GM12878 (cell line): ENCODE measurements around the gene ZNF385C. TPM values are rescaled to one million over a fixed set of nuclear protein-coding genes. Genes with fewer than 3 reads are reported as not detected.

ENCODE experiments used
- ATAC-seq: fragments of 200-7000 bp; cut with Tn5 transposase; 3 replicates; pipeline ENCODE4 v1.9.1; 2020; ENCODE audit warnings: mild to moderate bottlenecking, moderate library complexity
- BruUV-seq: library from RNA; stranded (reverse); fragments of 400-500 nt; replicated peaks from 2 replicates; lab custom pipeline; 2021; lab: Mats Ljungman, UMichigan
- CTCF ChIA-PET: fragments of 300-600 bp; sonication (Branson Sonifier 250); formaldehyde crosslinking; extraction: SDS; loops from one replicate; lab custom pipeline; 2021; ENCODE audit warnings: inconsistent platforms; lab: Yijun Ruan, JAX
- POLR2A ChIA-PET: fragments of 350-600 bp; formaldehyde crosslinking; extraction: SDS; loops from one replicate; lab custom pipeline; 2021; ENCODE audit warnings: inconsistent platforms; lab: Charles Lee
- RAD21 ChIA-PET: fragments of 300-600 bp; sonication (Branson Sonifier 250); formaldehyde crosslinking; loops from one replicate; lab custom pipeline; 2023; ENCODE audit warnings: antibody characterized with exemption; ENCODE audit not compliant: unreplicated experiment; lab: Charles Lee
- SMC1A ChIA-PET: fragments of 300-600 bp; sonication (Branson Sonifier 250); formaldehyde crosslinking; loops from one replicate; lab custom pipeline; 2023; ENCODE audit not compliant: unreplicated experiment, uncharacterized antibody; lab: Charles Lee
- DNase-seq: peaks from one replicate; pipeline ENCODE4 v3.0.0-alpha.2; 2011; ENCODE audit warnings: low read depth, low spot score
- FAIRE-seq: peaks from 3 replicates; lab custom pipeline; 2011; peaks lifted over from hg19 to GRCh38; lab: Jason Lieb, UNC
- H2AFZ ChIP-seq: 2 replicates; pipeline ENCODE4 v1.6.0; 2011; ENCODE audit warnings: low read depth, low read length, control low read depth; ENCODE audit not compliant: control insufficient read depth
- H3K27ac ChIP-seq: 2 replicates; pipeline ENCODE4 v1.5.1; 2011; ENCODE audit warnings: control low read depth; ENCODE audit not compliant: control insufficient read depth, insufficient read depth
- H3K27me3 ChIP-seq, 2 experiments: replicated peaks in 1 of 2; 2 replicates each; pipeline versions ENCODE4 v1.6.0 to v1.6.1; 2011; ENCODE audit warnings: low read length in 1 of 2; ENCODE audit not compliant: control insufficient read depth in 2 of 2, insufficient read depth in 2 of 2
- H3K36me3 ChIP-seq, 2 experiments: 2 replicates each; pipeline ENCODE4 v1.5.1; 2011; ENCODE audit warnings: low read length in 1 of 2; ENCODE audit not compliant: control insufficient read depth in 2 of 2, insufficient read depth in 2 of 2
- H3K4me1 ChIP-seq: 2 replicates; pipeline ENCODE4 v1.6.1; 2011; ENCODE audit warnings: mild to moderate bottlenecking, low read length, moderate library complexity, mixed read lengths; ENCODE audit not compliant: control insufficient read depth, insufficient read depth
- H3K4me2 ChIP-seq: 2 replicates; pipeline ENCODE4 v1.6.0; 2011; ENCODE audit warnings: control low read depth; ENCODE audit not compliant: control insufficient read depth, insufficient read depth
- H3K4me3 ChIP-seq: fragments of 200-600 bp; sonication (generic); 2 replicates; pipeline ENCODE4 v1.5.1; 2016
- H3K79me2 ChIP-seq: 2 replicates; pipeline ENCODE4 v1.6.0; 2011; ENCODE audit warnings: low read length; ENCODE audit not compliant: control insufficient read depth, insufficient read depth
- H3K9ac ChIP-seq: 2 replicates; pipeline ENCODE4 v1.8.0; 2011; ENCODE audit warnings: low read length, control low read depth, mixed read lengths; ENCODE audit not compliant: control insufficient read depth, insufficient read depth
- H3K9me3 ChIP-seq: replicated peaks from 3 replicates; pipeline ENCODE4 v1.5.1; 2011; ENCODE audit warnings: mild to moderate bottlenecking, low read length; ENCODE audit not compliant: control insufficient read depth, insufficient read depth
- H4K20me1 ChIP-seq: 2 replicates; pipeline ENCODE4 v1.6.0; 2011; ENCODE audit not compliant: control insufficient read depth, insufficient read depth
- CREB1 ChIP-seq: IDR thresholded peaks from 2 replicates; pipeline ENCODE4 v1.6.1; 2012; ENCODE audit warnings: low read depth, mild to moderate bottlenecking, inconsistent platforms
- ESRRA ChIP-seq: IDR thresholded peaks from 2 replicates; pipeline ENCODE4 v1.6.1; 2012; ENCODE audit warnings: mild to moderate bottlenecking, low read length, improper control_type of control experiment
- IKZF1 ChIP-seq: fragments of 450-650 bp; conservative IDR thresholded peaks from 2 replicates; pipeline ENCODE4 v1.6.1; 2017; ENCODE audit warnings: antibody characterized with exemption, mild to moderate bottlenecking
- IRF3 ChIP-seq: fragments of 450-650 bp; IDR thresholded peaks from 2 replicates; pipeline ENCODE4 v1.6.1; 2014; ENCODE audit warnings: mild to moderate bottlenecking
- IRF4 ChIP-seq: IDR thresholded peaks from 2 replicates; pipeline ENCODE4 v1.6.1; 2011; ENCODE audit warnings: low read depth, low read length
- POLR2A ChIP-seq: IDR thresholded peaks from 2 replicates; pipeline ENCODE4 v1.6.1; 2011; ENCODE audit warnings: low read depth, mild to moderate bottlenecking, low read length
- REST ChIP-seq: IDR thresholded peaks from 2 replicates; pipeline ENCODE4 v1.6.1; 2012; ENCODE audit warnings: mild to moderate bottlenecking, low read depth, low read length
- SIN3A ChIP-seq: IDR thresholded peaks from 2 replicates; pipeline ENCODE4 v1.6.1; 2012; ENCODE audit warnings: low read depth, low read length, improper control_type of control experiment
- SREBF1 ChIP-seq: IDR thresholded peaks from 2 replicates; pipeline ENCODE4 v1.6.1; 2012; ENCODE audit warnings: mild to moderate bottlenecking, low read length
- WRNIP1 ChIP-seq: IDR thresholded peaks from 2 replicates; pipeline ENCODE4 v1.6.1; 2011; ENCODE audit warnings: low read depth, low read length, improper control_type of control experiment, borderline replicate concordance
- ZNF384 ChIP-seq: IDR thresholded peaks from 2 replicates; pipeline ENCODE4 v1.6.1; 2012; ENCODE audit warnings: low read depth, mild to moderate bottlenecking, low read length, improper control_type of control experiment, borderline replicate concordance
- ZNF622 ChIP-seq: fragments of 450-650 bp; IDR thresholded peaks from 2 replicates; pipeline ENCODE4 v1.6.1; 2017; ENCODE audit warnings: mild to moderate bottlenecking, inconsistent platforms
- WGBS: methylation state at CpG from one replicate; pipeline ENCODE4 v1.1.6; 2016; ENCODE audit warnings: low lambda C conversion rate; ENCODE audit not compliant: insufficient replicate concordance, insufficient coverage; ENCODE audit errors: missing lambda C conversion rate; 5-methylcytosine and 5-hydroxymethylcytosine counted together
- in situ Hi-C: fragments of 300-500 bp; cut with MboI; formaldehyde crosslinking; loops from 9 replicates; pipeline ENCODE4 v1.14.3; 2018; ENCODE audit warnings: mixed read lengths
- intact Hi-C: fragments of 100-400 bp; cut with micrococcal nuclease; formaldehyde crosslinking; loops from one replicate; pipeline ENCODE4 v1.14.2; 2022; ENCODE audit not compliant: unreplicated experiment
- polyA plus RNA-seq, 11 experiments: library from polyadenylated mRNA; depleted of rRNA in 4 of 11; unstranded in 6 of 11; stranded (reverse) in 5 of 11; fragments of >200 nt; fragmentation: Nextera tagmentation in 4 of 11; fragmentation: Illumina TruSeq in 1 of 11; extraction: Ambion mirVana in 4 of 11; extraction: Trizol in 1 of 11; gene quantifications; 1 replicate in 1 of 11; 2 replicates in 10 of 11; pipeline versions ENCODE4 v1.2.1 to v1.2.3, GENCODE V29; 2011 to 2016; ENCODE audit warnings: inconsistent platforms in 2 of 11, missing spikeins in 2 of 11, low read depth in 1 of 11
- total RNA-seq, 4 experiments: library from RNA; depleted of rRNA in 3 of 4; stranded (reverse); fragments of >200 nt in 3 of 4; fragmentation: Illumina TruSeq in 1 of 4; extraction: Trizol in 1 of 4; gene quantifications; 2 replicates each; pipeline versions ENCODE4 v1.2.1 to v1.2.3, GENCODE V29; 2013 to 2021

ZNF385C gene
- total and polyA plus RNA-seq, 10 of the 15 experiments (the other 5 are each of a cell fraction or from before 2014, with no cell fraction given), result 0.06 to 0.20 (median 0.07) TPM; not detected in 5

DNA sequence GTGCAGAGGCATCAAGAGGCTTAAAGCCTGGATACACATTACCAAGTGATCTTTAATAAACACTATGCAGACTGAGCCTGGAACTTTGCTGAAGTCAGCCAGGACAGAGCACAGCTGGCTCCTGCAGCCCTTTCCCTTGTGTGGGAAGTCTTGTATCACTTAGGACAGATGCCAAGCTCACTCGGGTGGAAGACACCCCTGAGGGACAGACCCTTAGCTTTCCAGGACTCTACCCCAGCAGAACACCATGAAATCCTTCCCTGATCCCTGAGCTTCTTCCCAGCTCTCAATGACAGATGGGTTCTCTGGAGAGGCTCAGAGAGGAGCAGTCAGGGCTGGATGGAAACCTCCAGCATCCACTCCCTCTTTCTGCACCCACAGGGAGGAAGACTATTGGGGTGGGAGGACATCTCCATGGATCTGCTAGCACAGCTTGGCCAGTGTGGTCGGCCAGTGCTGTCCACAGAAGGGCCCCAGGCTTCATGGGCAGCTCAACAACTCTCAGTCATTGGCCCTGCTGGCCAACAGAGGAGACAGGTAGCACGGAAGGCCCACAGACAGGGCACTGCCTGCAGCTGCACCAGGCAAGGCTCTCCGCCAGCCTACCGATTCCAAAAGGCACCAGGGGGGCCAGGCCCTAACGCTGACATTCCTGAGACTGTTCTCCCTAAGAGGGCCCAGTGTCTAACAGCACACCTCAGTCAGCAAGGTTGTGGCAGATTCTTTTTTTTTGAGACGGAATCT lies 40.6 kb upstream of the ZNF385C start:
- peaks cover 11% of the 10 kb centered on the region; the same call in 1 of the 2 replicates for H4K20me1 ChIP-seq
- POLR2A ChIA-PET, result no interaction called here
- H3K4me3 ChIP-seq, result no peak overlapping the region
- ATAC-seq (no peak), FAIRE-seq (no peak), DNase-seq (no peak)
- TF ChIP-seq ZNF384 (no peak), POLR2A (0 out of 2 replicates have a peak, but pooled peaks have one; percentile 23)
- WGBS, result 97% methylated on average over 7 of the region's 7 CpGs
- H3K79me2 ChIP-seq, result peaks cover 42% of the 10 kb centered on the region
- H3K4me2 ChIP-seq, result no peak overlapping the region
- RAD21 ChIA-PET, result interaction anchor here (1.1 kb wide), 1 partner anchor 43 kb away, joined by 3 read pairs; no protein-coding TSS in a partner anchor
- H2AFZ ChIP-seq, result no peak overlapping the region
- SMC1A ChIA-PET, result interaction anchor here (1.1 to 1.8 kb wide), 2 partner anchors 15 to 64 kb away, joined by 3 to 4 read pairs; no protein-coding TSS in a partner anchor
- intact Hi-C loops (no loop called here), in situ Hi-C loops (no loop called here)
- no peaks in the 10 kb centered on the region for H3K9me3 ChIP-seq
- no peak overlapping the region for H3K27ac ChIP-seq
- no peaks in the 10 kb centered on the region for H3K27me3 ChIP-seq
- H3K9ac ChIP-seq, result no peak overlapping the region
- H3K36me3 ChIP-seq, result peaks cover 8 to 11% of the 10 kb centered on the region in 2 experiments; a peak in 3 of 4 replicates
- peaks cover 5% of the 10 kb centered on the region for H3K4me1 ChIP-seq
- BruUV-seq, result no TSS peak
- CTCF ChIA-PET, result interaction anchor here (0.7 to 3.0 kb wide), 2 partner anchors 9 to 43 kb away, joined by 3 to 10 read pairs; no protein-coding TSS in a partner anchor

- peaks cover 25% of the 10 kb centered on the region for H3K4me1 ChIP-seq
- ATAC-seq (no peak), DNase-seq (no peak), FAIRE-seq (no peak)
- H2AFZ ChIP-seq, result no peak overlapping the region
- no peak overlapping the region for H3K27ac ChIP-seq
- H3K4me2 ChIP-seq, result no peak overlapping the region
- H4K20me1 ChIP-seq, result peaks cover 23% of the 10 kb centered on the region; the same call in 1 of the 2 replicates
- intact Hi-C loops (no loop called here), in situ Hi-C loops (no loop called here)
- no peak overlapping the region for H3K4me3 ChIP-seq
- no peak overlapping the region for H3K9ac ChIP-seq
- H3K27me3 ChIP-seq, result no peaks in the 10 kb centered on the region
- POLR2A ChIA-PET, result interaction anchor here (0.9 to 1.8 kb wide), 4 partner anchors 17 to 31 kb away, joined by 3 to 6 read pairs (median 4); no protein-coding TSS in a partner anchor
- CTCF ChIA-PET, result interaction anchor here (1.4 to 3.0 kb wide), 8 partner anchors 16 to 266 kb away, joined by 3 to 10 read pairs (median 5); partner anchors contain the start of gene KAT2A
- 30% methylated on average over 3 of the region's 3 CpGs for WGBS
- H3K9me3 ChIP-seq, result no peaks in the 10 kb centered on the region
- no TSS peak for BruUV-seq
- SMC1A ChIA-PET, result interaction anchor here (1.4 to 1.8 kb wide), 2 partner anchors 17 to 112 kb away, joined by 3 to 4 read pairs; no protein-coding TSS in a partner anchor
- H3K79me2 ChIP-seq, result peaks cover 43% of the 10 kb centered on the region
- RAD21 ChIA-PET, result interaction anchor here (1.7 to 2.6 kb wide), 2 partner anchors 17 to 44 kb away, joined by 5 to 10 read pairs; partner anchors contain the start of gene KCNH4
- peaks cover 8 to 11% of the 10 kb centered on the region in 2 experiments; a peak in 3 of 4 replicates for H3K36me3 ChIP-seq
- TF ChIP-seq SIN3A (no peak), ZNF622 (no peak), CREB1 (no peak), WRNIP1 (no peak), IRF4 (no peak), SREBF1 (no peak), IRF3 (no peak), ESRRA (no peak), REST (no peak), IKZF1 (no peak)
Measured at GRCh38 chr17:42136654-42137051, 38.4 kb upstream of the ZNF385C start.
